ENCODE results near the gene PALLD. TPM values are rescaled to one million over a fixed set of nuclear protein-coding genes. Genes with fewer than 3 reads are reported as not detected.

The PALLD gene
- total RNA-seq, 1 donor from 2014 or later: 204 TPM

DNA sequence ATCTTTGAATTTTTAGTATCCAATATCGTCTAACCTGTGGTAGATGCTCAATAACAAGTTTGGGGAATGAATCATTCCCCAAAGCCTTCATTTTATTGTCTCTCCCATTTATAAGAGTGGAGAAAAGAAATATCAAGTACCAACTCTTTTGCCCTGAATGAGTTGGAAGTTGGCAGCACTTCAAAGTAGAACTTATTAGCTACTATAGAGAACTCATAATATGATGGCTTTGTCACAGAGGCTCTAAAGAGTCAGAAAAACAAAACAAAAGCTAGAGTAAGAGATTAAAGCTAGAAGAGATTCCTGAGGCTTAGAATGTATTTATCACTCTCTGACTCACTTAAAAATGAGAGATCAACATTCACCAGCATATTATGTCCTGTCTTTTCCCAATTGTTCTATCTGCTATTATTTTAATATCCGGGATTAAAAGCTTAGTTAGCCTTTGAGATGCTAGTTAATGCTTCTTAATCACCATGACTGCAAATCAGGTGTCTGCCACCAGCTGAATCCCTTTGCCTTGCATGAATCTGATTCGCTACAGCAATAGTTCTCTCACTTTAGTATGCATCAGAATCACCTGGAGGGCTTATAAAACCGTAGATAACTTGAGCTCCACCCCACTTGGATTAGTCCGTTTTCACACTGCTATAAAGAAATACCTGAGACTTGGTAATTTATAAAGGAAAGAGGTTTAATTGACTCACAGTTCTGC lies 77.9 kb downstream of the PALLD start:
- TF ChIP-seq, protein P1, sequence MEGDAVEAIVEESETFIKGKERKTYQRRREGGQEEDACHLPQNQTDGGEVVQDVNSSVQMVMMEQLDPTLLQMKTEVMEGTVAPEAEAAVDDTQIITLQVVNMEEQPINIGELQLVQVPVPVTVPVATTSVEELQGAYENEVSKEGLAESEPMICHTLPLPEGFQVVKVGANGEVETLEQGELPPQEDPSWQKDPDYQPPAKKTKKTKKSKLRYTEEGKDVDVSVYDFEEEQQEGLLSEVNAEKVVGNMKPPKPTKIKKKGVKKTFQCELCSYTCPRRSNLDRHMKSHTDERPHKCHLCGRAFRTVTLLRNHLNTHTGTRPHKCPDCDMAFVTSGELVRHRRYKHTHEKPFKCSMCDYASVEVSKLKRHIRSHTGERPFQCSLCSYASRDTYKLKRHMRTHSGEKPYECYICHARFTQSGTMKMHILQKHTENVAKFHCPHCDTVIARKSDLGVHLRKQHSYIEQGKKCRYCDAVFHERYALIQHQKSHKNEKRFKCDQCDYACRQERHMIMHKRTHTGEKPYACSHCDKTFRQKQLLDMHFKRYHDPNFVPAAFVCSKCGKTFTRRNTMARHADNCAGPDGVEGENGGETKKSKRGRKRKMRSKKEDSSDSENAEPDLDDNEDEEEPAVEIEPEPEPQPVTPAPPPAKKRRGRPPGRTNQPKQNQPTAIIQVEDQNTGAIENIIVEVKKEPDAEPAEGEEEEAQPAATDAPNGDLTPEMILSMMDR (IDR thresholded peaks at IDR 0.05): no peak
- H3K4me3 ChIP-seq: no peak overlapping the region
- peaks cover 0 to 2% of the 10 kb centered on the region in 2 donors for H3K4me1 ChIP-seq
- H3K27me3 ChIP-seq: no peaks in the 10 kb centered on the region
- no peak for DNase-seq (ENCODE audit: low spot score in 2 of 2)
- intact Hi-C loops (cut with DNase I): no loop called here
- H3K27ac ChIP-seq: no peak overlapping the region
- no peaks in the 10 kb centered on the region for H3K36me3 ChIP-seq
- H3K9me3 ChIP-seq: no peaks in the 10 kb centered on the region

DNA sequence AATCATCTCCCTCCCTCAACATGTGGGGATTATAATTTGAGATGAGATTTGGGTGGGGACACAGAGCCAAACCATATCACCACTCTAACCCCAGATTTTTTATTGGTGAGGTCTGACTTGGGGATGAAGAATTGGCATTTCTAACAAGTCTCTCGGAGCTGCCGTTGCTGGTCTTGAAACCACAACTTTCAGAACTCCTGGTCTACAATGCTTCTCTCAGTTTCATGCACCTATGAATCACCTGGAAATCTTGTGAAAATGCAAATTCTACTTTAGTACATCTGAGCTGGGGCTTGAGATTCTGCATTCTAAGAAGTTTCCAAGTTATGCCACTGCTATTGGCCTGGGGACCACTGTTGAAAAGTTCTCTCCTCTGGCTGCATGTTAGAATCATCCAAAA lies 78.6 kb downstream of the PALLD start:
- no peak for DNase-seq (ENCODE audit: low spot score in 2 of 2)
- H3K9me3 ChIP-seq: no peaks in the 10 kb centered on the region
- H3K4me1 ChIP-seq: no peaks in the 10 kb centered on the region
- H3K4me3 ChIP-seq: no peak overlapping the region
- TF ChIP-seq, protein P1 (IDR thresholded peaks at IDR 0.05): no peak
- H3K27ac ChIP-seq: no peak overlapping the region
- no peaks in the 10 kb centered on the region for H3K36me3 ChIP-seq
- H3K27me3 ChIP-seq: no peaks in the 10 kb centered on the region
- intact Hi-C loops (cut with DNase I): no loop called here

DNA sequence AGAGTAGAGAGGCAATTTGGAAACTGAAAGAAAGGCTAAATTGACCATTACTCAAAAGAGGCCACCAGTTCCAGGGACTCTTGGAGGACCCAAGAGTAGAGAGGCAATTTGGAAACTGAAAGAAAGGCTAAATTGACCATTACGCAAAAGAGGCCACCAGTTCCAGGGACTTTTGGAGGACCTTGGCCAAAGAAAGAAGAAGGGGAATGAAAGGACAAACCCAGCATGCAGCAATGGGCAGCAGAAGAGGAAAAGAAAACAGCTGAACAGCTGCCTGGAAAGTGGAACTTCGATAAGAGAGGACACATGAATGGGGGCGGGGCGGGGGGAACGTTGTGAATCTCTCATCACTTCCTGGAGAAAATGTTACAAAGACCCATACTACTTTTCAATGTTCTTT lies 80.8 kb downstream of the PALLD start:
- H3K9me3 ChIP-seq: no peaks in the 10 kb centered on the region
- intact Hi-C loops (cut with DNase I): no loop called here
- H3K4me1 ChIP-seq: no peaks in the 10 kb centered on the region
- no peak overlapping the region for H3K27ac ChIP-seq
- H3K27me3 ChIP-seq: no peaks in the 10 kb centered on the region
- no peak for DNase-seq (ENCODE audit: low spot score in 2 of 2)
- no peaks in the 10 kb centered on the region for H3K36me3 ChIP-seq
- H3K4me3 ChIP-seq: no peak overlapping the region
- TF ChIP-seq, protein P1 (IDR thresholded peaks at IDR 0.05): no peak

DNA sequence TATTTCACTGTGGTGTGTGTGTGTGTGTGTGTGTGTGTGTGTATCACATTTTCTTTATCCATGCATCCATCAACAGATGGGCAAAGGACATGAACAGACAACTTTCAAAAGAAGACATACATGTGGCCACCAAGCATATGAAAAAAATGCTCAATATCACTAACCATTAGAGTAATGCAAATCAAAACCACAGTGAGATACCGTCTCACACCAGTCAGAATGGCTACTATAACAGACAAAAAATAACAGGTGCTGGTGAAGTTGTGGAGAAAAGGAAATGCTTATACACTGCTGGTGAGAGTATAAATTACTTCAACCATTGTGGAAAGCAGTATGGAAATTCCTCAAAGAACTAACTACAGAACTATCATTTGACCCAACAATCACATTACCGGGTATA lies 83.4 kb downstream of the PALLD start:
- H3K9me3 ChIP-seq: no peaks in the 10 kb centered on the region
- H3K36me3 ChIP-seq: no peaks in the 10 kb centered on the region
- TF ChIP-seq, protein P1 (IDR thresholded peaks at IDR 0.05): no peak
- no peak for DNase-seq (ENCODE audit: low spot score in 2 of 2)
- H3K4me3 ChIP-seq: no peak overlapping the region
- intact Hi-C loops (cut with DNase I): loop anchor here (10.0 kb wide), 1 partner anchor 435 kb away; the partner anchor contains the start of gene CBR4
- H3K27ac ChIP-seq: no peak overlapping the region
- H3K27me3 ChIP-seq: no peaks in the 10 kb centered on the region
- H3K4me1 ChIP-seq: peaks cover 0 to under 1% of the 10 kb centered on the region in 2 donors

DNA sequence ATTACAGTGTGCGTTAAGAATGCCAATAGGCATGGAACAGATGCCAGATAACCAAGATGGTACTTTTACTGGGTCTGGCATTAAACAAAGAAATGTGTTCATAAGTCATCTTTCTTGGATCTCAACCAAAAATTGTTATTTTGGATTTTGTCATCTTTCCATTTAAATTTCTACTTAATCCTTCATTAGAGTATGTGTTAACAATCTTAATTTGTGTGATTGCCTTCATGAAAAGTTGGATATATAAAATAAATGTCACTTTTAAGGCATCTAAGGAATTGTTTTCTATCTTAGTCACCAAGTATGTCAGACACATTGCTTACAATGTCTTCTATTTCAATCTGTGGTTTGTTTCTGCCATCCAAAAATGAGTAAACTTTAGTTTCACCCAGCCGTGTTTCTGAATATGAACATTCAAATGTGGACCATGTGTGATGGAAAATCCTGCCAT lies 87.5 kb downstream of the PALLD start:
- Histone ChIP-seq H3K9me3 (no peaks in the 10 kb centered on the region), H3K4me3 (no peak overlapping the region), H3K27ac (no peak overlapping the region), H3K27me3 (no peaks in the 10 kb centered on the region), H3K4me1 (peaks cover 3 to 24% of the 10 kb centered on the region in 2 donors), H3K36me3 (no peaks in the 10 kb centered on the region)
- TF ChIP-seq, protein P1 (IDR thresholded peaks at IDR 0.05): no peak
- DNase-seq (ENCODE audit: low spot score in 2 of 2): no peak
- intact Hi-C loops (cut with DNase I): loop anchor here (10.0 kb wide), 1 partner anchor 430 kb away; the partner anchor contains the start of gene CBR4
